HUES6 (cell line): Measurements from ENCODE around the gene MFSD6.
"Not testable (repeated sequence)": the region's sequence is repeated elsewhere in the genome, so short reads cannot be mapped to it uniquely, and the experiment has no call there.

ENCODE experiments used
- H3K27ac ChIP-seq: 2 replicates; pipeline ENCODE4 v1.7.0; 2013; ENCODE audit warnings: low read depth, mild to moderate bottlenecking, low read length, inconsistent platforms
- H3K27me3 ChIP-seq: 2 replicates; pipeline ENCODE4 v1.6.1; 2013; ENCODE audit warnings: low read length; ENCODE audit not compliant: control insufficient read depth, insufficient read depth
- H3K36me3 ChIP-seq: 2 replicates; pipeline ENCODE4 v1.6.1; 2013; ENCODE audit warnings: low read length; ENCODE audit not compliant: control insufficient read depth, insufficient read depth
- H3K4me1 ChIP-seq: 2 replicates; pipeline ENCODE4 v1.6.1; 2013; ENCODE audit warnings: low read length; ENCODE audit not compliant: control insufficient read depth, insufficient read depth
- H3K4me3 ChIP-seq: 2 replicates; pipeline ENCODE4 v1.5.1; 2013; ENCODE audit warnings: low read depth, low read length
- H3K9ac ChIP-seq: one replicate; pipeline ENCODE4 v1.6.1; 2013; ENCODE audit warnings: mild to moderate bottlenecking, low read length
- H3K9me3 ChIP-seq: 2 replicates; pipeline ENCODE4 v1.6.1; 2013; ENCODE audit warnings: low read depth, low read length; ENCODE audit not compliant: control insufficient read depth, insufficient read depth

The MFSD6 gene

DNA sequence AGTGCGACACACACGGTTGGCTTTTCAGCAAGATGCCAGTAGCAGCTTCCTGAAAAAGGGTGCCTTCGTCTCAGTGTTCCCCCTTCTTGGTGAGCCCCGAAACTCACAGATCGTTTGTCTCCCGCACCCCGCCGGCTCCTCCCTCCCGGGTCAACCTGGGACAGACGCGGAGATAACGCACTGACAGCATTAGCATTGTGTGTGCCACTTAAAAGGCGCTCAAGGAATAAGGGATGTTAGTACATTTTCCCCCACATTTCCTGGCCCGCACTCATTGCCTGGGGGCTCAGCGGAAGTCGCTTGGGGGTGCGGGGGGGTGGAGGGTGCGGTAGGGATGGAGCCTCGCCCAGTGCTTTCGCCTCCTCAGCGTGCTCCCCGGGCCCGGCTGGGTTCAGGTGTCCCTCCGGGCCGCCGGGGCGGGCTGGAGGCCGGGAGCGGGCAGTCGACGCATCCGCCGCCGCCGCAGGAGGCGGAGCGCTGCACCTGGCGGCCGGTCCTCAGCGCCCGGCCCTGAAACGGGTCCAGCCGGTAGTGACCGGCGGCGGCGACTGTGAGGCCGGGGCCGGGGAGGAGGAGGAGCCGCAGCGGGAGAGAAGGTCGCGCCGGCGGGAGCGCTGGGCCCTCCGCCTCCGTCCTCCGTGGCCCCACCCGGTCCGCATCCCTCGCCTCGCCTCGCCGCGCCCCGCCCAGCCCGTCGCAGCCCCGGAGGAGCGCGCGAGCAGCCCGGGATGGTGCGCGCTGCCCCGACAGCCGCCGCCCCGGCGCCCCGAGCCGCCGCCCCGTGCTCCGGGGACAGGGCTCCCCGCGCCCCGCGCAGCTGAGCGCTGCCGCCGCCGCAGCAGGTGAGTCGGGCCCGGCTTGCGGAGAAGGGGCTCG is at the start of gene MFSD6:
Gene MFSD6, plus strand, starts transcription at position 694 of the 876 bp plus-strand sequence. CDS start 27,675 bp downstream, outside the sequence.
- H3K9me3 ChIP-seq = peaks cover 4% of the 10 kb centered on the region; the same call in 1 of the 2 replicates
- H3K9ac ChIP-seq = no peak within 1 kb of the TSS
- H3K4me1 ChIP-seq = peaks cover 13% of the 10 kb centered on the region
- no peak within 1 kb of the TSS for H3K27ac ChIP-seq
- H3K36me3 ChIP-seq = no peaks in the 10 kb centered on the region
- H3K27me3 ChIP-seq = peaks cover 58% of the 10 kb centered on the region
- peak within 1 kb of the TSS; percentile 77 for H3K4me3 ChIP-seq

DNA sequence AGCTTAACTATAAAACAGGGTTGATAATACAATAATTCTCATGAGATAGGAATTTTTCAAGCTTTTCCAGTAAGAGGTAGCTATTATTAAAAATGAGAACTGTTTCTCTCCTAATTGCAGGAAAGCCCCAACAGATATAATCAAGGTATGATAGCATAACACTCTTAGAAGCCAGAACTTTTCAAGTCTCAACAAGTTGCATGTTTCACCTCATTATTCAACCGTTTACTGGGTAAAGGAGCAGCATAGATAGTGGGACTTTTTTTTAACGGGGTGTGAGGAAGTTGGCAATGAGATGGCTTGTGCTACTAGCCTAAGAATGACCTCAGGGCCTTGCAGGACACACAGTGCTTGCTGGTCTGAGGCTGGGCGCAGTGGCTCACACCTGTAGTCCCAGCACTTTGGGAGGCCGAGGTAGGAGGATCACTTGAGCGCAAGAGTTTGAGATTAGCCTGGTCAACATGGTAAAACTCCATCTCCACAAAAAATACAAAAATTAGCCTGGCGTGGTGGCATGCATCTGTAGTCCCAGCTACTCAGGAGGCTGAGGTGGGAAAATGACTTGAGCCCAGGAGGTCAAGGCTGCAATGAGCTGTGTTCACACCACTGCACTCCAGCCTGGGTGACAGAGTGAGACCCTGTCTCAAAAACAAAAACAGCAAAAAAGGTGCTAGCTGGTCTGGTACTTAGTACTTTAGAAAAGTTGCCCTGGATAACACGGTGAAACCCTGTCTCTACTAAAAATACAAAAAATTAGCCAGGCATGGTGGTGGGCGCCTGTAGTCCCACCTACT is 49.3 kb upstream of the MFSD6 start:
- not testable (repeated sequence) for H3K9me3 ChIP-seq, H3K4me3 ChIP-seq, H3K27ac ChIP-seq, H3K9ac ChIP-seq, H3K36me3 ChIP-seq, H3K27me3 ChIP-seq, H3K4me1 ChIP-seq

DNA sequence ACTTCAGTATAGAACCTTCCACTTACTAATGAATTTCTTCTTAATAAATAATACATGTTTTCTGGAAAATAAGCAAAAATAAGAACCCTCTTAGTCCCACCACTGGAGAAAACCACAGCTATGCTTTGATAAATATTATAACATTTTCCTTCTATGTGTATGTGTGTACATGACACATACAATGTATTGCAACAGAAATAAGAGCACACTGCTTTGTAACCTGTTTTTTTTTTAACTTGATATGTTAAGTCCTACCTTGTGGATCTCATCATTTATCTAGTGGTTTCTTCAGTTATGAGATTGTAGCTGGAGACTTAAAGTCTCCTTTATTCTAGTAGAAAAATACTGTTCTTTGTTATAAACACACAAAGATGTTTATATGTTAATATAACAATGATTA is 47.6 kb upstream of the MFSD6 start:
- H3K27me3 ChIP-seq = no peaks in the 10 kb centered on the region
- H3K9me3 ChIP-seq = no peaks in the 10 kb centered on the region
- H3K4me1 ChIP-seq = no peaks in the 10 kb centered on the region; the same call in 1 of the 2 replicates
- no peak overlapping the region for H3K4me3 ChIP-seq
- no peak overlapping the region for H3K27ac ChIP-seq
- H3K36me3 ChIP-seq = no peaks in the 10 kb centered on the region
- H3K9ac ChIP-seq = no peak overlapping the region

GRCh38 chr2:190360965-190361364 is 47.2 kb upstream of the MFSD6 start:
- no peaks in the 10 kb centered on the region for H3K27me3 ChIP-seq
- H3K27ac ChIP-seq = no peak overlapping the region
- no peaks in the 10 kb centered on the region for H3K9me3 ChIP-seq
- no peak overlapping the region for H3K9ac ChIP-seq
- no peaks in the 10 kb centered on the region; the same call in 1 of the 2 replicates for H3K4me1 ChIP-seq
- H3K4me3 ChIP-seq = no peak overlapping the region
- no peaks in the 10 kb centered on the region for H3K36me3 ChIP-seq

- no peak overlapping the region for H3K9ac ChIP-seq
- H3K27me3 ChIP-seq = no peaks in the 10 kb centered on the region
- no peak overlapping the region for H3K27ac ChIP-seq
- no peaks in the 10 kb centered on the region; the same call in 1 of the 2 replicates for H3K4me1 ChIP-seq
- no peaks in the 10 kb centered on the region for H3K36me3 ChIP-seq
- H3K4me3 ChIP-seq = no peak overlapping the region
- H3K9me3 ChIP-seq = no peaks in the 10 kb centered on the region
These were observed 46.6 kb upstream of the MFSD6 start for GRCh38 chr2:190361572-190361971.

DNA sequence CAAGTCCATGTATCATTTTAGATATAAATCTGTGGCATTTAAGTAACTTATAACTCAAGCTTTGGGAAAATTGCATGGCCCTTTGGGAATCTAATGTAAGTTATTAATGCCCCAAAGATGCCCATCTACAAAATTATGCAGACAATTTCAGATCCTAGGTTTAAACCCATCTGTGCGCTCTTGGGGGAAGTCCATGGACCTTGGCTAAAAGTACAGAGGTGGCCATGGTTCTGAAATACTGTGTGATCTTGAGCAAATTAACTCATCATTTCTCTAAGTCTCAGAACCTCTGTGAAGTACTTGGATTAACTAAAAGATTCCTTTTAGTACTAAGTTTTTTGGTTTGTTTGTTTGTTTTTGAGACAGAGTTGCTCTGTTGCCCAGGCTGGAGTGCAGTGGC is 45.3 kb upstream of the MFSD6 start:
- Histone ChIP-seq H3K4me1 (no peaks in the 10 kb centered on the region; the same call in 1 of the 2 replicates), H3K27me3 (no peaks in the 10 kb centered on the region), H3K36me3 (no peaks in the 10 kb centered on the region), H3K9ac (no peak overlapping the region), H3K4me3 (no peak overlapping the region), H3K27ac (no peak overlapping the region), H3K9me3 (no peaks in the 10 kb centered on the region)

DNA sequence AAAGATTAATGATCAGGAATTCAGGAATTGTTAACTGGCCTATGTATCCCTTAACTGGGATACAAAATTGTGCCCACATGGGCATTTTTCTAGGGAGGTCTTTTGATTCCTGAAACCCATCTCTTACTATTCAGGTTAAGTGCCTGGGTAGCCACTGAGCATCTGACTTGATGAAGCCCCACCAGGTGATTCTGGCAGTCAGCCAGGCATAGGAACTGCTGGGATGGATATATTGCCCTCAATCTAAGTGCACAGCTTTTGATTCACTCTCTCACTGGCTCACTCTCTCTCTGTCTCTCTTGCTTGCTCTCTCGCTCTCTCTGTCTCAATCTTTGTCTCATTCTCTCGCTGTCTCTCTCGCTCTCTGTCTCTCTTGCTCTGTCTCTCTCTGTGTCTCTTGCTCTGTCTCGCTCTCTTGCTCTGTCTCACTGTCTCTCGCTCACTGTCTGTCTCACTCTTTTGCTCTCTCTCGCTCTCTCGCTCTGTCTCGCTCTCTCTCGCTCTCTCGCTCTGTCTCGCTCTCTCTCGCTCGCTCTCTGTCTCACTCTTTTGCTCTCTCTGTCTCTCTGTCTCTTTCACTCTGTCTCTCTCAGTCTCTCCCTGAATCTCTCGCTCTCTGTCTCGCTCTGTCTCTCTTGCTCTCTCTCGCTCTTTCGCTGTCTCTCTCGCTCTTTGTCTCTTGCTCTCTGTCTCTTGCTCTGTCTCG is 42.5 kb upstream of the MFSD6 start:
- no peaks in the 10 kb centered on the region for H3K9me3 ChIP-seq
- no peak overlapping the region for H3K9ac ChIP-seq
- H3K27ac ChIP-seq = no peak overlapping the region
- no peaks in the 10 kb centered on the region for H3K36me3 ChIP-seq
- H3K4me1 ChIP-seq = no peaks in the 10 kb centered on the region
- H3K4me3 ChIP-seq = no peak overlapping the region
- H3K27me3 ChIP-seq = no peaks in the 10 kb centered on the region

GRCh38 chr2:190366248-190366753 is 41.9 kb upstream of the MFSD6 start:
- Histone ChIP-seq H3K27me3 (no peaks in the 10 kb centered on the region), H3K4me3 (no peak overlapping the region)

DNA sequence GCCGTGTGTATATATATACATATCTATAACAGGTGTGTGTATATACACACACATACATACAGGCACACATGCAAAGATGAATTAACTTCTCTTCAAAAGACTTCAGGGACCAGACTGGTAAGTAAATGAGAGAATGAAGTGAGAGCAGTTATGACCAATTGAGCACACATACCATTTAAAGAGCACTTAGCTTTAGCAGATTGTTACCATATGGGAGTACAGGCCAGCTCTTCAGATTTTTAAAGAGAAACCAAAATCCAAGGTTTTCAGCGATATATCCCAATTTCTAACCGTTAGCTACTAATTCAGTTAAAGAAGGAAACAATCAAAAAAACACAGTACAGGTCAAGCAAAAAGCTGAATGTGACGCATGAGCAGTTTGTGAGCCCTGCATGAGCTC is 41.1 kb upstream of the MFSD6 start:
- no peak overlapping the region for H3K9ac ChIP-seq
- H3K4me1 ChIP-seq = no peaks in the 10 kb centered on the region
- H3K9me3 ChIP-seq = no peaks in the 10 kb centered on the region
- no peak overlapping the region for H3K4me3 ChIP-seq
- no peaks in the 10 kb centered on the region for H3K36me3 ChIP-seq
- H3K27me3 ChIP-seq = no peaks in the 10 kb centered on the region
- no peak overlapping the region for H3K27ac ChIP-seq

More at GRCh38 chr2:190366248-190366753, 41.9 kb upstream of the MFSD6 start:
- H3K9ac ChIP-seq = no peak overlapping the region
- H3K36me3 ChIP-seq = no peaks in the 10 kb centered on the region
- H3K9me3 ChIP-seq = no peaks in the 10 kb centered on the region
- no peak overlapping the region for H3K27ac ChIP-seq
- no peaks in the 10 kb centered on the region for H3K4me1 ChIP-seq

GRCh38 chr2:190369635-190370034 is 38.5 kb upstream of the MFSD6 start:
- Histone ChIP-seq H3K27ac (no peak overlapping the region), H3K27me3 (no peaks in the 10 kb centered on the region), H3K36me3 (no peaks in the 10 kb centered on the region), H3K9me3 (no peaks in the 10 kb centered on the region), H3K4me1 (no peaks in the 10 kb centered on the region), H3K9ac (no peak overlapping the region), H3K4me3 (no peak overlapping the region)
